ENCODE results near the gene GLRX.

GLRX gene

DNA sequence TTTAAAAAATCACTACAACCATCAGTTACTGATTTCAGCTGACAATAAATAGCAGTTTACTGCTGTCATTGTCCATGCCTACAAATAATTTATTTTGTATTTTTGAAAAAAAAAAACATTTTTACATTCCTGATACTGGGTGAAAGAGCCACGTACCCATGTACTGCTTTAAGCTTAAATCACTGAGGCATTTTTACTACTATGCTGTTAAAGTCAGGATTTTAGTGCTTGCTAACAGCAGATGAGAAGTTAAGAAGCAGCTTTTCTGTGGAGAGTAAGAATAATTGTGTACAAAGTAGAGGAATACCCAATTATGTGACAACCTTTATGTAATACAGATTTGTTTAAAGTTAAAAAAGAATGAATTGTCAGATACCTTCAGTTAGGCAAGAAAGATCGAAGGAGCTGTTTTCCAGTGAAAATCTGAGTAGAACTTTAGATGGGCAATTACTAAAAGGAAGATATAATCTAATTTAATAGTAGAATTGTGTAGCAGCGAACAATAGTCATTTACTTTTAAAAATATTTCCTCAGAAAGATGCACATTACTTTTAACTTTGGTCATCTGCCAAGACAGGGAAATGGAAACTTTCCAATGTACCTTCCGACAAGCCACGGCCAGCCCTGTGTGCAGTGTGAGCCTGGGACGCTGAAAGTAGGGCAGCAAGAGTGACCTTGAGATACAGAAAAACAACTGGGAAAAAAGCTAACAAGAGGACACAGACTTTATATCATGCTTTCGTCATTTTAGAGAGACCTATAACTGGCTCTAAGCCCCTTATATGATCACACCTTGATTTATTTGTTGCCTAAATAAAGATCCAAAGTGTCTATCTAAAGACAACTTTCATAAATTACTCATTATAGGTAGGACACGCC is 51.5 kb downstream of the GLRX start:
- DNase-seq: no peak
- intact Hi-C loops (cut with DNase I): no loop called here

DNA sequence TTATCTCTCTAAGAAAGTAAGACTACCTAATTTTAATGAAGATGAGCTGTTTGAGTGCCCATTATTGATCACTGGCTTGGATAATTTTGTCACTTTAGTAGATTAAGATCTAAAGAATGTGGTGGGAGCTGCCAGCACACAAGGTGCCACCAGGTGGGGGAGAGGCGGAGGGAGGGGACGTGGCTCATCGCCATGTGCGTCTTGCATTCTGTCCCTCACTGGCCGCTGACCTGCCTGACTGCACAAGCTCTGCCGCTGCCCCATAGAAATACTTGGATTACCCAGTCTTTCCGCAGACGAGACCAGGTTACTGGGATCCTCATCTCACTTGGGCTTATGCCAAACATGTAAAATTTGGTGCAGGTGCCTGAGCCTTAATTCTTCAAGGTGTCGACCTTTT is 53.8 kb downstream of the GLRX start:
- DNase-seq: no peak
- intact Hi-C loops (cut with DNase I): no loop called here

DNA sequence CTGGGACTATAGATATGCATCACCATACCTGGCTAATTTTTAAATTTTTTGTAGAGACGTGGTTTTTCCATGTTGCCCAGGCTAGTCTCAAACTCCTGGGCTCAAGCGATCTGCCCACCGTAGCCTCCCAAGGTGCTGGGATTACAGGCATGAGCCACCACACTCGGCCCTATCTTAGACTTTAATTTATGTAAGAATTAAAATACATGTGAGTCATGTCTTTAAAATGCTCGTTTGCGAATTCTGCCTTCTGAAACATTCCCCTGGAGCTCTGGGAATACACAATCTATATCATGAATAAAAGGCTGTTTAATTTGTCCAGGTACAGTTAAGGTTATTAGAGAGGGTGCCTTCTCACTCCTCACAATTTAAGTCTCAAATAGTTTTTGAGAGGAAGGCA is 58.6 kb downstream of the GLRX start:
- intact Hi-C loops (cut with DNase I): no loop called here
- no peak for DNase-seq
